ENCODE measurements around the gene CCDC137.

CCDC137 gene

GRCh38 chr17:81703747-81704654 lies 37.5 kb downstream of the CCDC137 start:
- H3K27me3 ChIP-seq (ENCODE audit: insufficient read depth, low read length), result no peaks in the 10 kb centered on the region
- peak overlapping the region; percentile 86 for H3K4me3 ChIP-seq (ENCODE audit: low read depth, low read length)
- peaks cover 15% of the 10 kb centered on the region; the same call in 1 of the 2 replicates for H3K36me3 ChIP-seq (ENCODE audit: insufficient read depth, low read length)
- no peak overlapping the region for H2AFZ ChIP-seq (ENCODE audit: low read length, unreplicated experiment)
- peak overlapping the region; percentile 90 for H3K27ac ChIP-seq (ENCODE audit: low read depth, low read length)
- peaks cover 41% of the 10 kb centered on the region for H3K79me2 ChIP-seq (ENCODE audit: control insufficient read depth, insufficient read depth, low read length, unreplicated experiment)
- H3K4me1 ChIP-seq (ENCODE audit: control insufficient read depth, insufficient read depth, low read length, unreplicated experiment), result peaks cover 24% of the 10 kb centered on the region

GRCh38 chr17:81705518-81706231 lies 39.1 kb downstream of the CCDC137 start:
- Histone ChIP-seq H3K4me1 (ENCODE audit: control insufficient read depth, insufficient read depth, low read length, unreplicated experiment) (peaks cover 28% of the 10 kb centered on the region), H3K4me3 (ENCODE audit: low read depth, low read length) (no peak overlapping the region), H3K79me2 (ENCODE audit: control insufficient read depth, insufficient read depth, low read length, unreplicated experiment) (peaks cover 34% of the 10 kb centered on the region), H3K36me3 (ENCODE audit: insufficient read depth, low read length) (peaks cover 13% of the 10 kb centered on the region; the same call in 1 of the 2 replicates), H2AFZ (ENCODE audit: low read length, unreplicated experiment) (no peak overlapping the region), H3K27ac (ENCODE audit: low read depth, low read length) (no peak overlapping the region), H3K27me3 (ENCODE audit: insufficient read depth, low read length) (no peaks in the 10 kb centered on the region)

DNA sequence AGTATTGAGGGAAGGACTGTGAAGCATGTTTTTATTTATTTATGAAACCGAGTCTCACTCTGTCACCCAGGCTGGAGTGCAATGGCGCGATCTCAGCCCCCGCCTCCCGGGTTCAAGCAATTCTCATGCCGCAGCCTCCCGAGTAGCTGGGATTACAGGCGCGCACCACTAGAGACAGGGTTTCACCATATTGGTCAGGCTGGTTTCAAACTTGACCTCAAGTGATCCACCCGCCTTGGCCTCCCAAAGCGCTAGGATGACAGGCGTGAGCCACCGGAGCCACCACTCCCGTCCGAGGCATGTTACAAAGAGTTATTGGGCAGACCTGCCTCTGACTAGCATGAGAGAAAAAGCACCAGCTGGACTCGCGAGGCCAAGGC lies 39.7 kb downstream of the CCDC137 start:
- H3K36me3 ChIP-seq (ENCODE audit: insufficient read depth, low read length), result peaks cover 9% of the 10 kb centered on the region; the same call in 1 of the 2 replicates
- H3K4me1 ChIP-seq (ENCODE audit: control insufficient read depth, insufficient read depth, low read length, unreplicated experiment), result peaks cover 28% of the 10 kb centered on the region

GRCh38 chr17:81706757-81707624 lies 40.5 kb downstream of the CCDC137 start:
- Histone ChIP-seq H3K36me3 (ENCODE audit: insufficient read depth, low read length) (peaks cover 3% of the 10 kb centered on the region; the same call in 1 of the 2 replicates), H3K4me3 (ENCODE audit: low read depth, low read length) (no peak overlapping the region), H3K79me2 (ENCODE audit: control insufficient read depth, insufficient read depth, low read length, unreplicated experiment) (peaks cover 21% of the 10 kb centered on the region), H3K27me3 (ENCODE audit: insufficient read depth, low read length) (no peaks in the 10 kb centered on the region), H3K4me1 (ENCODE audit: control insufficient read depth, insufficient read depth, low read length, unreplicated experiment) (peaks cover 22% of the 10 kb centered on the region), H2AFZ (ENCODE audit: low read length, unreplicated experiment) (no peak overlapping the region), H3K27ac (ENCODE audit: low read depth, low read length) (no peak overlapping the region)

More for the DNA sequence above, 39.7 kb downstream of the CCDC137 start:
- no peak overlapping the region for H2AFZ ChIP-seq (ENCODE audit: low read length, unreplicated experiment)
- H3K79me2 ChIP-seq (ENCODE audit: control insufficient read depth, insufficient read depth, low read length, unreplicated experiment), result peaks cover 29% of the 10 kb centered on the region
- no peak overlapping the region for H3K4me3 ChIP-seq (ENCODE audit: low read depth, low read length)
- no peak overlapping the region for H3K27ac ChIP-seq (ENCODE audit: low read depth, low read length)
- no peaks in the 10 kb centered on the region for H3K27me3 ChIP-seq (ENCODE audit: insufficient read depth, low read length)

GRCh38 chr17:81707725-81708646 lies 41.4 kb downstream of the CCDC137 start:
- Histone ChIP-seq H3K27me3 (ENCODE audit: insufficient read depth, low read length) (no peaks in the 10 kb centered on the region), H3K27ac (ENCODE audit: low read depth, low read length) (no peak overlapping the region), H3K79me2 (ENCODE audit: control insufficient read depth, insufficient read depth, low read length, unreplicated experiment) (peaks cover 20% of the 10 kb centered on the region), H3K36me3 (ENCODE audit: insufficient read depth, low read length) (peaks cover 3% of the 10 kb centered on the region; the same call in 1 of the 2 replicates), H2AFZ (ENCODE audit: low read length, unreplicated experiment) (no peak overlapping the region), H3K4me1 (ENCODE audit: control insufficient read depth, insufficient read depth, low read length, unreplicated experiment) (peaks cover 19% of the 10 kb centered on the region), H3K4me3 (ENCODE audit: low read depth, low read length) (no peak overlapping the region)

DNA sequence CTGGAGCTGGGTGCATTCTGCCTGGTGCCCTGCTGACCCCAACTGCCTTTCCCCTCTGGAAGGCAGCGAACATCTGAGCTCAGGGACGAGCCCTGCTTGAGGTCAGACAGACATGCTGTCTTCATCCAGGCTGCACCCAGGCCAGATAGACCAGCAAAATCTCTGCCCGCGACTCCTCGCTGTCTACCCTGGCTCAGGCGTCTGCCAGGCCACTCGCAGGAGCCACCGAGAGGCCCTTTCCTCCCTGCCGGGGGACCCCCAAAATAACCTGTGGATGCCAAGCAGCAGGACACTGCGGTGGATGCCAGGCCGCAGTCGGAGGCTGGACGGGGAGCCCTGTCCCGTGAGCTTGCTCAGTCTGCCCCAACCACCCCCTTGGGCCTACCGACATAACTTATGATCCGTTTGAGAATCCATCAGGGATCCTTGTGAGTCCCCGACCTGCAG lies 42.2 kb downstream of the CCDC137 start:
- Histone ChIP-seq H3K36me3 (ENCODE audit: insufficient read depth, low read length) (peaks cover 3% of the 10 kb centered on the region; the same call in 1 of the 2 replicates), H3K79me2 (ENCODE audit: control insufficient read depth, insufficient read depth, low read length, unreplicated experiment) (peaks cover 14% of the 10 kb centered on the region), H3K27me3 (ENCODE audit: insufficient read depth, low read length) (no peaks in the 10 kb centered on the region), H3K4me3 (ENCODE audit: low read depth, low read length) (no peak overlapping the region), H3K27ac (ENCODE audit: low read depth, low read length) (no peak overlapping the region), H2AFZ (ENCODE audit: low read length, unreplicated experiment) (no peak overlapping the region), H3K4me1 (ENCODE audit: control insufficient read depth, insufficient read depth, low read length, unreplicated experiment) (peaks cover 19% of the 10 kb centered on the region)

GRCh38 chr17:81710514-81711308 lies 44.2 kb downstream of the CCDC137 start:
- Histone ChIP-seq H3K27ac (ENCODE audit: low read depth, low read length) (no peak overlapping the region), H3K4me1 (ENCODE audit: control insufficient read depth, insufficient read depth, low read length, unreplicated experiment) (peaks cover 14% of the 10 kb centered on the region), H3K36me3 (ENCODE audit: insufficient read depth, low read length) (no peaks in the 10 kb centered on the region; the same call in 1 of the 2 replicates)

GRCh38 chr17:81711814-81712467 lies 45.4 kb downstream of the CCDC137 start, which contains the start of gene SLC25A10:
Gene SLC25A10, plus strand, starts transcription at chr17:81712284. Its CDS starts 143 bp downstream, at chr17:81712427.
- Histone ChIP-seq H2AFZ (ENCODE audit: low read length, unreplicated experiment) (peak within 1 kb of the TSS; percentile 89), H3K4me3 (ENCODE audit: low read depth, low read length) (peak within 1 kb of the TSS; percentile 95), H3K36me3 (ENCODE audit: insufficient read depth, low read length) (no peaks in the 10 kb centered on the region; the same call in 1 of the 2 replicates), H3K79me2 (ENCODE audit: control insufficient read depth, insufficient read depth, low read length, unreplicated experiment) (peaks cover 4% of the 10 kb centered on the region), H3K27me3 (ENCODE audit: insufficient read depth, low read length) (no peaks in the 10 kb centered on the region), H3K27ac (ENCODE audit: low read depth, low read length) (peak within 1 kb of the TSS; percentile 23; the same call in 1 of the 2 replicates), H3K4me1 (ENCODE audit: control insufficient read depth, insufficient read depth, low read length, unreplicated experiment) (peaks cover 14% of the 10 kb centered on the region)

More at GRCh38 chr17:81710514-81711308, 44.2 kb downstream of the CCDC137 start:
- Histone ChIP-seq H3K79me2 (ENCODE audit: control insufficient read depth, insufficient read depth, low read length, unreplicated experiment) (peaks cover 4% of the 10 kb centered on the region), H2AFZ (ENCODE audit: low read length, unreplicated experiment) (no peak overlapping the region), H3K27me3 (ENCODE audit: insufficient read depth, low read length) (no peaks in the 10 kb centered on the region), H3K4me3 (ENCODE audit: low read depth, low read length) (peak overlapping the region; percentile 95)
